GM18861 (cell line): Measurements from ENCODE around the gene PCSK5.

Source experiments
- ATAC-seq: cut with Tn5 transposase; IDR thresholded peaks from one replicate; pipeline ENCODE4 v1.9.1; 2021; ENCODE audit not compliant: unreplicated experiment

The PCSK5 gene

GRCh38 chr9:75998096-75998780 is 107.8 kb downstream of the PCSK5 start:
- ATAC-seq = no peak

- ATAC-seq = no peak
These were observed 111.0 kb downstream of the PCSK5 start for GRCh38 chr9:76001459-76001858.

GRCh38 chr9:76003041-76003440 is 112.6 kb downstream of the PCSK5 start:
- ATAC-seq = no peak

- ATAC-seq = no peak
These were observed 114.1 kb downstream of the PCSK5 start for GRCh38 chr9:76004526-76004925.

GRCh38 chr9:76007935-76008334 is 117.5 kb downstream of the PCSK5 start:
- ATAC-seq = no peak

DNA sequence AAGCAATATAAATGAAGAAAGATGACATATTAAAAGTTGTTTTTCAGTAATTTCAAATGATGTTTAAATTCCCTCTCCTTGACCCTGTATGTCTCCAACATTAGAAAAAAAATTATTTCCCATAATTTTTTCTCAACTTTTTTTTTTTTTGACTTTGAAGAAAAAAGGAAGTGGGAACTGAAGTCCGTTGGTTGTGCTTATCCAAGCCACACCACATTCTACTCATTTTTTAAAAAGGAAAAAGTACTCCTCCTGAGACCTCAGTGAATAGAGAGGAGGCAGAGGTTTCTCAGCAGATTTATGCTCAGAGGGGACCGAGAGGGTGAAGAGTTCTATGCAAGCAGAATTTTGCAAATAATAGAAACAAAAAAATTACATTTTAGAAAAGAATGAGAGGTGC is 123.3 kb downstream of the PCSK5 start:
- ATAC-seq = no peak

DNA sequence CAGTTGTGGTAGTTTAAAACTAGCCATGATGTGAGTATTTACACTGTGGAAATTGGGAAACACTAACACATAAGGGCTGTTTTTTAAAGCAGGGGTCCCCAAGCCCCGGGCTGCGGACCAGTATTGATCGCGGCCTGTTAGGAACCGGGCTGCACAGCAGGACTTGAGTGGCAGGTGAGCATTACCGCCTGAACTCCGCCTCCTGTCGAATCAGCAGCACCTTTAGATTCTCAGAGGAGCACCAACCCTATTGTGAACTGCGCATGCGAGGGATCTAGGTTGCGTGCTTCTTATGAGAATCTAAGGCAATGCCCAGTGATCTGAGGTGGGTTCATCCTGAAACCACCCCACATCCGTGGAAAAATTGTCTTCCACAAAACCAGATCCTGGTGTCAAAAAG is 127.8 kb downstream of the PCSK5 start:
- ATAC-seq = no peak

GRCh38 chr9:76018761-76019160 is 128.3 kb downstream of the PCSK5 start:
- ATAC-seq = no peak

DNA sequence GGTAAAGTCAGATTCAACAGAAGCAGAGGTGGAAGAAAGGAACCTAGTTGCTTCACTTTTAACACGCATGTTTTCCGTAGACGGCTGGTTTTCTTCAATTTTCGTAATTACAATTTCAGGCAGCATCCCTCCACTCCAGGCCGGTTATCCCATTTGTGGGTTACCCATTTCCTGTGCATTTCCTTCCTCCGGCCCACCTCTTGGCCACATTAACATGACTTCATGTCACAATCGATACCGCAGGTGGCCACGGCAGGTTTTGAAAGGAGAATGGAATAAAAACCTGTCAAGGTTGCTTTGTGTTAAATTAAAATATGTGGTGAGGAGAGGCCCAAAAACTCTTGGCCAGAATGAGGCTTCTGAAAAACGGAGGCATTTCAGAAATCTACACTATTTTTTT is 130.2 kb downstream of the PCSK5 start:
- no peak for ATAC-seq

DNA sequence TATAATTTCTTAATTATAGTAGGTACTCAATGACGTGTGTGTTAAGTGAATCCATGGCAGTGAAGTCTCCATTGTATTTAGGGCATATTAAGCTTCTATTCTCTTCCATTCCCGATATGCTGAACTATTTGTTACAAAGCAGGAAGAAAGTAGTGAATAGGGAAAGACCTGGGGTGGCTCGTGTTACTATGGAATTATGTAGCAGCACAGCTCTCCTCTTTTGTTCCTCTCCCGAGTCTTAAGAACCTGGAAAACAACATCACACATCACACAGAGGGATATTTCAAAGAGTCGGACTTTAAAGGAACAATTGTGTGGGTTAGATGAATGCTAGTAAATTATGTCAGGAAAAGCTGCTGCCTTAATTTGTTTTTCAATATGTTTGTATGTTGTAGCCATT is 131.8 kb downstream of the PCSK5 start:
- no peak for ATAC-seq

- ATAC-seq = no peak
These were observed 133.3 kb downstream of the PCSK5 start for GRCh38 chr9:76023715-76024195.

DNA sequence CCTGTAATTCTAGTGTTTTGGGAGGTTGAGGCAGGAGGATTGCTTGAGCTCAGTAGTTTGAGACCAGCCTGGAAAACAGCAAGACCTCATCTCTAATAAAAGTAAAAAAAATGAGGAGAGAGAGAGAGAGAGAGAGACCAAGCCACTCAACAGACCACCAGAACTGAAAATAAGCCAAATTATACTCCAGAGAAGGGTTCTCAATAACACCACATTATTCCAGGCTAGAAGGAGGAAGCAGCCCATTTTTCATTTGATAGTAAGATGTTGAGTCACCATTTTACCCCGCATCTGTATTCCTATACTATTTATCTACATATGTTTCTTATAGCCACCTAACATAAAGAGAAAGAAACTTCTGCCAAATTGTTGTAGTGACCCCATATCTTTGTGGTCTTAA is 134.8 kb downstream of the PCSK5 start:
- no peak for ATAC-seq

GRCh38 chr9:76026796-76027195 is 136.3 kb downstream of the PCSK5 start:
- ATAC-seq = no peak

DNA sequence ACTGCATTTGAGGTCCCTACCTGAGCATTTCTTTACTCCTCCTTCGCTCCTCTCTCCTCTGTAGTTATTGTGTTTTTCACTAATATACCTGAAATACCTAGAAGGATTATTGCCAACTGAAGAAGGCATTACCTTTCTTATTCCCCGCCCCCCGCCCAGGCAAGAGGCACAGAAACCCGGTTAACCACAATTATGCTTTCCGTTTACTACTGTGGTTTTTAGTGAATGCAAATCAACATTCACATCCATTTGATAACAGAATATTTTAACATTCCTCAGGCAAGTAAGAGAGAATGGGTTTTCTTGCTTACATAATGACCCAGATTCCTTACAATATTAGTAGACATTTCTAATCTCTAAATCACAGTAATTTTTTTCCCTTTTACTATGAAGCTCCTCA is 136.9 kb downstream of the PCSK5 start:
- no peak for ATAC-seq

- no peak for ATAC-seq
These were observed 137.4 kb downstream of the PCSK5 start for GRCh38 chr9:76027861-76028260.

GRCh38 chr9:76032038-76032796 is 141.7 kb downstream of the PCSK5 start:
- ATAC-seq = no peak

DNA sequence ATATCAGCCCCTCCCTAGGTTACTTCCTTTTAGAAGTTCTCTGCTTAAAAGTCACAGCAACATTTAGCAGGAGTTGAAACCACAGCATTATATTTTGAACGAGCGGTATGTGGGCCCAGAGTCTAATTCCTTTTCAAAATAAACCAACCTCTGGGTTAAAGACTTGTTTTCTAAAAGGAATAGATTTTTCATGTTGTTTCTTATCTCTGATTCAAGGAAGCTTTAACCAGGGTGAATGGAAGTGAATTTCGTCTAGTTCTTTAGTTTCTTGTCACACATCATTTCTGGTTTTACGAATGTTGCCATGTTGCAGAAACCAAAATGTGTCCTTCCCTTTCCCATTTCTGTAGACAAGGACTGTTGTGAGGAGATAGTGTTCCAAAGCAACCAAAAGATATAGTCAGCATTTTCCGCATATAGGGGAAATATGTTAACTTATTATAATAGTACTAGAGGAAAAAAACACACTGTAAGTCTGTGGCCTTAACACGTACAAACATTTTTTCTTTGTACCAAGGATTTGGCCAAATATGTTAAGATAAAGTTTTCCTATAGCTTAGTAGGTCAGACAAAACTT is 142.4 kb downstream of the PCSK5 start:
- ATAC-seq = no peak

- ATAC-seq = no peak
These were observed 143.6 kb downstream of the PCSK5 start for GRCh38 chr9:76034049-76034448.

GRCh38 chr9:76036762-76037161 is 146.3 kb downstream of the PCSK5 start:
- ATAC-seq = no peak

DNA sequence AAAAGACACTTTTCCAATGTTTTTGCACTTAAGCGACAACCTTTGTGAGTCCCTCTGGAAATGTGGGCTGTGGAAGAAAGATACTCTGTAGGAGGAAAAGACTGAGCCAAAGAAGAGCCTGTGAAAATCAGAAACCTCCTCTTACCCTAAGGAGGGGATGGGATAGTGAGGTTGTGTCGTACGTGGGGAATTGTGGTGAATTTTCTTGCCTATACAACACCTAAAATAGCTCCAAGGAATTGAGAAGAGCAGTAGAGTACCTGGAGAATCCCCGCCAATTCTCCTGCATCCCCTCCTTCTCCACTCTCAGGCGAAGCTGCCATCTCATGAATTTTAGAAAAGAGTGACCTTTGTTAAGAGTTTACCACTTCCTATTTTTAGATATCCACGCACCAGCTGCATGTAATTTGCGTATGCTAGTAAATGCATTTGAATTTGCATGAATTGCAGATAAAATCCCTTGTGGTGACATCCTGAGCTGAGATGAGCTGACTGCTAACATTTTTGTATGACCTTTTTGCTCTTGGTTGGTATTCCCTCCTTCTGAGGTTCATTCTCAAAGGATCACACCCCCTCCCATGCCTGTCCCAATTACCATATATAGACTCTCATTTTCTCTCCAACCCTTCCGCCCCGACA is 147.2 kb downstream of the PCSK5 start:
- ATAC-seq = no peak

DNA sequence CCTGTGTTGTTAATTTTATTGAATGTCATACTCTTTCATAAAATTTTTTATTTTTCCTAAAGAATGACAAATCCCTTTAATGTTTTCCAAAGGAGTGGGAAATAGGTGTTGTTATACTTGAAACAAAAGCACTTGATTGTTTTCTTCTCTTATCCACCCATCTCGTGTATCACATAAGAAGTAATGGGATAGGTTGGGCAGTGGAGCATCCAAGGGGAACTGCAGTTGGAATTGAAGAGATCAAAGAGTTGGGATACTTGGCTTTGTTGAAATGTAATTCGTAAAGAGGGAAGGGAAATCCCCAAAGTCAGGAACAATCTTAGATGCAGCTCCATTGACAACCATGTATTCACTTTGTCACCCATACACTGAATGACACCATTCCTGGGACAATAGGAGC is 148.0 kb downstream of the PCSK5 start:
- ATAC-seq = no peak
